ENCODE data around the gene JMJD8.

The JMJD8 gene

GRCh38 chr16:711084-711483, 26.9 kb upstream of the JMJD8 start:
- Histone ChIP-seq H3K36me3 (replicated peaks; ENCODE audit: insufficient read depth, low read length) (no peaks in the 10 kb centered on the region), H3F3A (ENCODE audit: insufficient read depth, low read length) (no peaks in the 10 kb centered on the region), H3K9ac (ENCODE audit: low read length) (no peak overlapping the region), H4K20me1 (ENCODE audit: insufficient read depth, low read length) (no peaks in the 10 kb centered on the region), H3K4me3 (ENCODE audit: low read length) (no peak overlapping the region), H3K9me2 (replicated peaks; ENCODE audit: insufficient read depth, low read length) (no peaks in the 10 kb centered on the region), H3K4me2 (ENCODE audit: low read depth, low read length) (no peak overlapping the region), H3K79me2 (ENCODE audit: low read length) (no peaks in the 10 kb centered on the region), H3K4me1 (ENCODE audit: low read length) (peaks cover 7% of the 10 kb centered on the region; the same call in 1 of the 2 replicates), H3K27ac (ENCODE audit: low read length) (no peak overlapping the region), H2AFZ (ENCODE audit: low read length) (no peak overlapping the region), H3K27me3 (replicated peaks; ENCODE audit: insufficient read depth, low read length) (peaks cover 46% of the 10 kb centered on the region), H3K9me3 (replicated peaks; ENCODE audit: insufficient read depth, low read length) (no peaks in the 10 kb centered on the region)
- no peak for DNase-seq
- TF ChIP-seq CTCF (IDR thresholded peaks at IDR 0.05; ENCODE audit: low read length) (no peak), EZH2phosphoT487 (IDR thresholded peaks at IDR 0.05; ENCODE audit: low read length) (no peak), EZH2 (optimal IDR thresholded peaks at IDR 0.05; ENCODE audit: low read depth, low read length) (no peak)

- DNase-seq, result no peak
- Histone ChIP-seq H3K79me2 (ENCODE audit: low read length) (no peaks in the 10 kb centered on the region), H2AFZ (ENCODE audit: low read length) (no peak overlapping the region), H3K4me3 (ENCODE audit: low read length) (no peak overlapping the region), H3F3A (ENCODE audit: insufficient read depth, low read length) (no peaks in the 10 kb centered on the region), H3K4me2 (ENCODE audit: low read depth, low read length) (no peak overlapping the region), H3K9me3 (replicated peaks; ENCODE audit: insufficient read depth, low read length) (no peaks in the 10 kb centered on the region), H4K20me1 (ENCODE audit: insufficient read depth, low read length) (no peaks in the 10 kb centered on the region), H3K27me3 (replicated peaks; ENCODE audit: insufficient read depth, low read length) (peaks cover 46% of the 10 kb centered on the region), H3K36me3 (replicated peaks; ENCODE audit: insufficient read depth, low read length) (no peaks in the 10 kb centered on the region), H3K9me2 (replicated peaks; ENCODE audit: insufficient read depth, low read length) (no peaks in the 10 kb centered on the region), H3K27ac (ENCODE audit: low read length) (no peak overlapping the region), H3K9ac (ENCODE audit: low read length) (no peak overlapping the region), H3K4me1 (ENCODE audit: low read length) (peaks cover 7% of the 10 kb centered on the region; the same call in 1 of the 2 replicates)
- TF ChIP-seq CTCF (IDR thresholded peaks at IDR 0.05; ENCODE audit: low read length) (no peak), EZH2phosphoT487 (IDR thresholded peaks at IDR 0.05; ENCODE audit: low read length) (no peak), EZH2 (optimal IDR thresholded peaks at IDR 0.05; ENCODE audit: low read depth, low read length) (no peak)
Observed at GRCh38 chr16:710500-711075, 26.5 kb upstream of the JMJD8 start.

- Histone ChIP-seq H3K9me3 (replicated peaks; ENCODE audit: insufficient read depth, low read length) (no peaks in the 10 kb centered on the region), H2AFZ (ENCODE audit: low read length) (no peak overlapping the region), H3K9me2 (replicated peaks; ENCODE audit: insufficient read depth, low read length) (no peaks in the 10 kb centered on the region), H3K4me2 (ENCODE audit: low read depth, low read length) (no peak overlapping the region), H3K9ac (ENCODE audit: low read length) (no peak overlapping the region), H3K27ac (ENCODE audit: low read length) (no peak overlapping the region), H3K36me3 (replicated peaks; ENCODE audit: insufficient read depth, low read length) (no peaks in the 10 kb centered on the region), H4K20me1 (ENCODE audit: insufficient read depth, low read length) (no peaks in the 10 kb centered on the region), H3K4me1 (ENCODE audit: low read length) (peaks cover 7% of the 10 kb centered on the region; the same call in 1 of the 2 replicates), H3K27me3 (replicated peaks; ENCODE audit: insufficient read depth, low read length) (peaks cover 49% of the 10 kb centered on the region), H3K4me3 (ENCODE audit: low read length) (no peak overlapping the region), H3K79me2 (ENCODE audit: low read length) (no peaks in the 10 kb centered on the region), H3F3A (ENCODE audit: insufficient read depth, low read length) (no peaks in the 10 kb centered on the region)
- no peak for DNase-seq
- TF ChIP-seq CTCF (IDR thresholded peaks at IDR 0.05; ENCODE audit: low read length) (no peak), EZH2 (optimal IDR thresholded peaks at IDR 0.05; ENCODE audit: low read depth, low read length) (no peak), EZH2phosphoT487 (IDR thresholded peaks at IDR 0.05; ENCODE audit: low read length) (no peak)
Observed at GRCh38 chr16:709566-710499, 25.7 kb upstream of the JMJD8 start.

All from MM.1S (cell line).